Neural progenitor cell (in vitro differentiated cells): ENCODE results near the gene IGSF21. TPM values are rescaled to one million over a fixed set of nuclear protein-coding genes. Genes with fewer than 3 reads are reported as not detected.

Experiments
- DNase-seq: peaks from one replicate; pipeline ENCODE4 v3.0.0-alpha.2; 2016; ENCODE audit warnings: low spot score
- H2AFZ ChIP-seq: fragments of 200-600 bp; sonication (generic); replicated peaks from 2 replicates; pipeline ENCODE4 v1.6.1; 2016; ENCODE audit warnings: antibody characterized with exemption
- H3F3A ChIP-seq: fragments of 200-600 bp; sonication (generic); 2 replicates; pipeline ENCODE4 v1.6.1; 2016; ENCODE audit warnings: antibody characterized with exemption, low read depth
- H3K27ac ChIP-seq: fragments of 200-600 bp; sonication (generic); 2 replicates; pipeline ENCODE4 v1.5.1; 2016; ENCODE audit warnings: mild to moderate bottlenecking
- H3K27me3 ChIP-seq: fragments of 200-600 bp; sonication (generic); 2 replicates; pipeline ENCODE4 v1.6.1; 2016; ENCODE audit warnings: mild to moderate bottlenecking, moderate library complexity
- H3K36me3 ChIP-seq: fragments of 200-600 bp; sonication (generic); 2 replicates; pipeline ENCODE4 v1.5.1; 2016
- H3K4me1 ChIP-seq: fragments of 200-600 bp; sonication (generic); 2 replicates; pipeline ENCODE4 v1.6.1; 2016; ENCODE audit warnings: mixed run types
- H3K4me2 ChIP-seq: fragments of 200-600 bp; sonication (generic); 2 replicates; pipeline ENCODE4 v1.6.1; 2016
- H3K4me3 ChIP-seq: fragments of 200-600 bp; sonication (generic); 2 replicates; pipeline ENCODE4 v1.5.1; 2016
- H3K79me2 ChIP-seq: fragments of 200-600 bp; sonication (generic); 2 replicates; pipeline ENCODE4 v1.6.1; 2016; ENCODE audit warnings: low read depth
- H3K9ac ChIP-seq: fragments of 200-600 bp; sonication (generic); 2 replicates; pipeline ENCODE4 v1.6.1; 2016
- H3K9me3 ChIP-seq: fragments of 200-600 bp; sonication (generic); 2 replicates; pipeline ENCODE4 v1.5.1; 2016; ENCODE audit warnings: low read depth
- H4K20me1 ChIP-seq: fragments of 200-600 bp; sonication (generic); 2 replicates; pipeline ENCODE4 v1.6.1; 2016; ENCODE audit warnings: low read depth
- H3K27ac Mint-ChIP-seq: 3 replicates; pipeline ENCODE4 v1.8.0; 2021; ENCODE audit warnings: mixed read lengths
- H3K27me3 Mint-ChIP-seq: 2 replicates; pipeline ENCODE4 v1.8.0; 2022; ENCODE audit warnings: low read depth, mild to moderate bottlenecking, inconsistent platforms, moderate library complexity, mixed read lengths; ENCODE audit not compliant: insufficient read depth
- H3K36me3 Mint-ChIP-seq: 3 replicates; pipeline ENCODE4 v1.8.0; 2021; ENCODE audit warnings: mixed read lengths
- H3K4me1 Mint-ChIP-seq: 3 replicates; pipeline ENCODE4 v1.8.0; 2021; ENCODE audit warnings: mixed read lengths
- H3K4me3 Mint-ChIP-seq: 3 replicates; pipeline ENCODE4 v1.8.0; 2021; ENCODE audit warnings: mild to moderate bottlenecking, moderate library complexity, mixed read lengths
- H3K9me3 Mint-ChIP-seq: 3 replicates; pipeline ENCODE4 v1.8.0; 2020; ENCODE audit warnings: mixed read lengths
- EZH2 ChIP-seq: fragments of 200-600 bp; sonication (generic); IDR thresholded peaks from 2 replicates; pipeline ENCODE4 v1.6.1; 2017; ENCODE audit warnings: antibody characterized with exemption, mild to moderate bottlenecking, moderate library complexity
- EZH2phosphoT487 ChIP-seq: fragments of 200-600 bp; sonication (generic); IDR thresholded peaks from 2 replicates; pipeline ENCODE4 v1.6.1; 2017; ENCODE audit warnings: antibody characterized with exemption
- total RNA-seq: library from RNA; depleted of rRNA; stranded (reverse); fragments of >200 nt; gene quantifications from 2 replicates; pipeline ENCODE4 v1.2.3, GENCODE V29; 2015; ENCODE audit warnings: low replicate concordance
- TF ChIP-seq, protein P1 (sequence below): fragments of 200-600 bp; sonication (generic); IDR thresholded peaks from 2 replicates; pipeline ENCODE4 v1.5.1; 2017; ENCODE audit warnings: antibody characterized with exemption, mild to moderate bottlenecking

Gene IGSF21
- total RNA-seq, 1 donor from 2014 or later = 1.7 TPM

GRCh38 chr1:18384471-18384870, 276.9 kb downstream of the IGSF21 start:
- peaks cover 13% of the 10 kb centered on the region for H3K27me3 Mint-ChIP-seq
- no peak for DNase-seq
- Histone ChIP-seq H3K4me2 (no peak overlapping the region), H3K36me3 (no peaks in the 10 kb centered on the region), H3K4me3 (no peak overlapping the region), H3K27ac (no peak overlapping the region), H3K79me2 (no peaks in the 10 kb centered on the region), H3K9me3 (no peaks in the 10 kb centered on the region), H2AFZ (peak overlapping the region; percentile 24), H4K20me1 (no peaks in the 10 kb centered on the region), H3K27me3 (no peaks in the 10 kb centered on the region), H3K4me1 (peaks cover 33% of the 10 kb centered on the region), H3F3A (peaks cover 10% of the 10 kb centered on the region), H3K9ac (no peak overlapping the region)
- TF ChIP-seq EZH2phosphoT487 = no peak
- no peaks in the 10 kb centered on the region for H3K36me3 Mint-ChIP-seq
- H3K27ac Mint-ChIP-seq = peak overlapping the region; percentile 82
- peaks cover 47% of the 10 kb centered on the region for H3K4me1 Mint-ChIP-seq
- peaks cover 9% of the 10 kb centered on the region for H3K9me3 Mint-ChIP-seq
- H3K4me3 Mint-ChIP-seq = peak overlapping the region; percentile 11

GRCh38 chr1:18385239-18385790, 277.7 kb downstream of the IGSF21 start:
- peak; percentile 21 for DNase-seq
- Histone ChIP-seq H3K27ac (no peak overlapping the region), H3K4me3 (no peak overlapping the region), H3K79me2 (no peaks in the 10 kb centered on the region), H3K4me1 (peaks cover 33% of the 10 kb centered on the region), H3K4me2 (peak overlapping the region; percentile 43), H3K9ac (no peak overlapping the region), H3K9me3 (no peaks in the 10 kb centered on the region), H3K27me3 (no peaks in the 10 kb centered on the region), H3F3A (peaks cover 10% of the 10 kb centered on the region), H3K36me3 (no peaks in the 10 kb centered on the region), H2AFZ (peak overlapping the region; percentile 46), H4K20me1 (no peaks in the 10 kb centered on the region)
- H3K9me3 Mint-ChIP-seq = peaks cover 4% of the 10 kb centered on the region
- peaks cover 13% of the 10 kb centered on the region for H3K27me3 Mint-ChIP-seq
- TF ChIP-seq EZH2phosphoT487 (no peak), EZH2 (no peak)
- TF ChIP-seq, protein P1, sequence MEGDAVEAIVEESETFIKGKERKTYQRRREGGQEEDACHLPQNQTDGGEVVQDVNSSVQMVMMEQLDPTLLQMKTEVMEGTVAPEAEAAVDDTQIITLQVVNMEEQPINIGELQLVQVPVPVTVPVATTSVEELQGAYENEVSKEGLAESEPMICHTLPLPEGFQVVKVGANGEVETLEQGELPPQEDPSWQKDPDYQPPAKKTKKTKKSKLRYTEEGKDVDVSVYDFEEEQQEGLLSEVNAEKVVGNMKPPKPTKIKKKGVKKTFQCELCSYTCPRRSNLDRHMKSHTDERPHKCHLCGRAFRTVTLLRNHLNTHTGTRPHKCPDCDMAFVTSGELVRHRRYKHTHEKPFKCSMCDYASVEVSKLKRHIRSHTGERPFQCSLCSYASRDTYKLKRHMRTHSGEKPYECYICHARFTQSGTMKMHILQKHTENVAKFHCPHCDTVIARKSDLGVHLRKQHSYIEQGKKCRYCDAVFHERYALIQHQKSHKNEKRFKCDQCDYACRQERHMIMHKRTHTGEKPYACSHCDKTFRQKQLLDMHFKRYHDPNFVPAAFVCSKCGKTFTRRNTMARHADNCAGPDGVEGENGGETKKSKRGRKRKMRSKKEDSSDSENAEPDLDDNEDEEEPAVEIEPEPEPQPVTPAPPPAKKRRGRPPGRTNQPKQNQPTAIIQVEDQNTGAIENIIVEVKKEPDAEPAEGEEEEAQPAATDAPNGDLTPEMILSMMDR = no peak
- H3K36me3 Mint-ChIP-seq = no peaks in the 10 kb centered on the region
- H3K4me3 Mint-ChIP-seq = peak overlapping the region; percentile 11
- H3K27ac Mint-ChIP-seq = peak overlapping the region; percentile 82
- peaks cover 47% of the 10 kb centered on the region for H3K4me1 Mint-ChIP-seq

DNA sequence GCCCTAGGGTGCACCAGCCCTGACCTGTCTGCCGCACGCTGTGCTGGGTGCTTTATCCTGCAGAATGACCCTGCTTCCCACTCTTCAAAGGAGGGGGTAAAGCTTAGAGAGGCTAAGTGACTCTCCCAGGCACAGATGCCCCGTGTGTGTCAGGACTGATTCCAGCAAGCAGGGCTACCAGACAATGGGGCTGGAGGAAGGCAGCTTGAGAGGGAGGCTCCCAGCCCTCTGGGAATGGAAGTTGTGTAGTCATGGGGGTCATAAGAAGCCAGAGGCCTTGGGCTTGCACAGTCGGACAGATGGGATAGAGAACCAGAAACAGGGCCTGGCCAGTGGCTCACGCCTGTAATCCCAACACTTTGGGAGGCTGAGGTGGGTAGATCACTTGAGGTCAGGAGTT, 279.0 kb downstream of the IGSF21 start:
- H3K27ac ChIP-seq = no peak overlapping the region
- H3K27me3 ChIP-seq = no peaks in the 10 kb centered on the region
- no peaks in the 10 kb centered on the region for H4K20me1 ChIP-seq
- Mint-ChIP-seq H3K4me3 (no peak overlapping the region), H3K36me3 (no peaks in the 10 kb centered on the region), H3K27ac (peak overlapping the region; percentile 82), H3K9me3 (no peaks in the 10 kb centered on the region), H3K27me3 (peaks cover 10% of the 10 kb centered on the region), H3K4me1 (peaks cover 47% of the 10 kb centered on the region)
- H3K79me2 ChIP-seq = no peaks in the 10 kb centered on the region
- H3K4me1 ChIP-seq = peaks cover 33% of the 10 kb centered on the region
- peaks cover 10% of the 10 kb centered on the region for H3F3A ChIP-seq
- no peak overlapping the region for H3K9ac ChIP-seq
- no peak for TF ChIP-seq EZH2
- TF ChIP-seq, protein P1 = no peak
- no peak for TF ChIP-seq EZH2phosphoT487
- no peaks in the 10 kb centered on the region for H3K36me3 ChIP-seq
- DNase-seq = no peak
- H3K4me2 ChIP-seq = no peak overlapping the region
- H3K9me3 ChIP-seq = no peaks in the 10 kb centered on the region
- H3K4me3 ChIP-seq = no peak overlapping the region
- H2AFZ ChIP-seq = no peak overlapping the region

DNA sequence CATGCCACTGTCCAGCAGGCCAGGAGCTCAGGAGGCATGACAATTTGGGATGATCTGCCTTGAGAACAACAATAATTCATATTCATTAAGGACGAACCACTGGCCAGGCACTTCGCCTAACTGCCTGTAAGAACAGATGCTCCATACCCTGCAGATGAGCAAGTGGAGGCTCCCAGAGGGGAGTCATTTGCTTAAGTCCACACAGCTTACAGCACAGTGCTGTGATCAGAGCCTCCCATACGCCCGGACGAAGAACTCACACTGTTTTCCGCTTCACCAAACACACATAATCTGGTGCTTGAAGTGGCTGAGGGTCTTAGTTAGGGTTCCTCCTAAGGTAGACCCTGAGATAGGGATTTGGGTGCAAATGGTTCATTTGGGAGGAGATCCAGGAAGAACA, 279.7 kb downstream of the IGSF21 start:
- Mint-ChIP-seq H3K4me1 (peaks cover 41% of the 10 kb centered on the region), H3K36me3 (no peaks in the 10 kb centered on the region), H3K9me3 (no peaks in the 10 kb centered on the region), H3K4me3 (no peak overlapping the region), H3K27me3 (peaks cover 10% of the 10 kb centered on the region), H3K27ac (peak overlapping the region; percentile 43)
- Histone ChIP-seq H3K79me2 (no peaks in the 10 kb centered on the region), H3F3A (peaks cover 10% of the 10 kb centered on the region), H3K9ac (no peak overlapping the region), H2AFZ (no peak overlapping the region), H4K20me1 (no peaks in the 10 kb centered on the region), H3K4me1 (peaks cover 33% of the 10 kb centered on the region), H3K27ac (no peak overlapping the region), H3K27me3 (no peaks in the 10 kb centered on the region), H3K4me2 (no peak overlapping the region), H3K9me3 (no peaks in the 10 kb centered on the region), H3K4me3 (no peak overlapping the region), H3K36me3 (no peaks in the 10 kb centered on the region)
- DNase-seq = peak; percentile 41
- no peak for TF ChIP-seq EZH2
- TF ChIP-seq EZH2phosphoT487 = no peak
- TF ChIP-seq, protein P1 = no peak
